K562 (cell line): ENCODE results near the gene PDK1.

Experiments used
- NCOA4 ChIP-seq: fragments of 450-650 bp; IDR thresholded peaks from 2 replicates; pipeline ENCODE4 v1.6.1; 2018; ENCODE audit warnings: mild to moderate bottlenecking; ENCODE audit not compliant: partially characterized antibody
- PHTF2 ChIP-seq: fragments of 250-450 bp; sonication (Bioruptor Pico); IDR thresholded peaks from 2 replicates; pipeline ENCODE4 v1.5.0; 2021; ENCODE audit warnings: mild to moderate bottlenecking
- POLR2A ChIP-seq: fragments of 450-650 bp; conservative IDR thresholded peaks from 2 replicates; pipeline ENCODE4 v1.6.1; 2016
- TF ChIP-seq, protein P1 (sequence below): fragments of 450-650 bp; formaldehyde crosslinking; IDR thresholded peaks from 2 replicates; pipeline ENCODE4 v1.4.0; 2020; ENCODE audit warnings: mild to moderate bottlenecking, moderate library complexity

- TF ChIP-seq PHTF2 (CRISPR knock-in tag) = no peak
- TF ChIP-seq, protein P1, sequence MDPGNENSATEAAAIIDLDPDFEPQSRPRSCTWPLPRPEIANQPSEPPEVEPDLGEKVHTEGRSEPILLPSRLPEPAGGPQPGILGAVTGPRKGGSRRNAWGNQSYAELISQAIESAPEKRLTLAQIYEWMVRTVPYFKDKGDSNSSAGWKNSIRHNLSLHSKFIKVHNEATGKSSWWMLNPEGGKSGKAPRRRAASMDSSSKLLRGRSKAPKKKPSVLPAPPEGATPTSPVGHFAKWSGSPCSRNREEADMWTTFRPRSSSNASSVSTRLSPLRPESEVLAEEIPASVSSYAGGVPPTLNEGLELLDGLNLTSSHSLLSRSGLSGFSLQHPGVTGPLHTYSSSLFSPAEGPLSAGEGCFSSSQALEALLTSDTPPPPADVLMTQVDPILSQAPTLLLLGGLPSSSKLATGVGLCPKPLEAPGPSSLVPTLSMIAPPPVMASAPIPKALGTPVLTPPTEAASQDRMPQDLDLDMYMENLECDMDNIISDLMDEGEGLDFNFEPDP (CRISPR knock-in tag) = no peak
- TF ChIP-seq NCOA4 = no peak
- TF ChIP-seq POLR2A = no peak
Observed at GRCh38 chr2:172551271-172551670, 4.6 kb upstream of the PDK1 start.
